Colonic mucosa (tissue), 4 donors: ENCODE measurements around the gene EHD2. TPM values are rescaled to one million over a fixed set of nuclear protein-coding genes. Genes with fewer than 3 reads are reported as not detected.

Experiments used
- DNase-seq: peaks from one replicate; pipeline ENCODE4 v3.0.0-alpha.2; 2020
- H3K27ac ChIP-seq: fragments of 200-600 bp; one replicate; pipeline ENCODE4 v1.8.0; 2021
- H3K27me3 ChIP-seq: fragments of 200-600 bp; one replicate; pipeline ENCODE4 v1.8.0; 2021
- H3K36me3 ChIP-seq: fragments of 200-600 bp; one replicate; pipeline ENCODE4 v1.8.0; 2021
- H3K4me1 ChIP-seq: fragments of 200-600 bp; one replicate; pipeline ENCODE4 v1.8.0; 2021; ENCODE audit warnings: mild to moderate bottlenecking
- H3K4me3 ChIP-seq: fragments of 200-600 bp; one replicate; pipeline ENCODE4 v1.8.0; 2021
- H3K9ac ChIP-seq, 2 donors: one replicate each; pipeline ENCODE4 v1.7.0; 2013; ENCODE audit warnings: control low read depth in 2 of 2, low read depth in 2 of 2, low read length in 2 of 2
- H3K9me3 ChIP-seq: fragments of 200-600 bp; one replicate; pipeline ENCODE4 v1.8.0; 2021
- intact Hi-C: fragments of 100-400 bp; cut with DNase I; formaldehyde crosslinking; loops from one replicate; pipeline ENCODE4 v1.14.1; 2022
- total RNA-seq, 2 donors: library from RNA; stranded (reverse); fragmentation: NEBNext Ultra II Directional in 1 of 2; extraction: Animal tissue kit (Norgen Biotek cat#: 25700) in 1 of 2; gene quantifications; one replicate each; pipeline ENCODE4 v1.2.1, GENCODE V29; 2021
- TF ChIP-seq, protein P1 (sequence below): fragments of 200-600 bp; IDR thresholded peaks from one replicate; pipeline ENCODE4 v1.8.0; 2022; ENCODE audit warnings: antibody characterized with exemption, mild to moderate bottlenecking
- donor health status: healthy.
- donor health status: DM: no; HTN: no; CAD: no.
- donor health status: DM: no; HTN: no; CAD: no.

EHD2 gene
- total RNA-seq, 2 donors from 2014 or later = 10.9 to 33.7 TPM

DNA sequence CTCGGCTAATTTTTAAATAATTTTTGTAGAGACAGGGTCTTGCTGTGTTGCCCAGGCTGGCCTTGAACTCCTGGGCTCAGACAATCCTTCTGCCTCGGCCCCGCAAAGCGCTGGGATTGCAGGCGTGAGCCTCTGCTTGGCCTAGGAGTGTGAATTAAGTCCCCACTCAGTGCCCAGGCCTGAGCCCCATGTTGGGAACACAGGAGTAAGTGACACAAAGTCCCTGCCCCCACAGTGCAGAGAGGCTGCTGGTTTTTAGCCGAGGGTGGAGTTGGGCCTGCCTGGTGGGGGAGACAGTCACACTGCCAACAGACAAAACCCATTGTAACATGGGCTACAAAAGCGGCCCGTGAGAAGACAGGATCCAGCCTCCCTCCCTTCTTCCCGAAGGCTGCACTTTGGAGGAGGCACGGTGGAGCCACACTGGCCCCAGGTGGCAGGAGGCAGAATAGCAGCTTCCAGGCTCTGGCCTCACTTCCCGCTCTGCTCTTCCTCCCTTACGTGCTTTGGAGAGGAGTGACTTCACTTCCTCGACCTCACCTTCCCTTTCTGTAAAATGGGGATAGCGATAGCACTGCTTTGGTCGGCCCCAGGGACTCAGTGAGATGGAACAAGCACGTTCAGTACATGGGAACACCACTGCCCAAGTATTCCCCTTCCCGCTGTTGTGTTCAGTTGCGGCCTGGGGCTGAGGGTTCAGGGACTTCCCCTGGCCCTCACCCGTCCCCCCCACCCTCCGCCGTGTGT, 15.2 kb upstream of the EHD2 start:
- H3K9me3 ChIP-seq = no peaks in the 10 kb centered on the region
- no peak overlapping the region for H3K4me3 ChIP-seq
- intact Hi-C loops = loop anchor here (5.0 to 10.0 kb wide), 2 partner anchors 91 to 183 kb away; partner anchors contain the start of genes BICRA and NAPA
- H3K4me1 ChIP-seq = no peaks in the 10 kb centered on the region
- H3K36me3 ChIP-seq = peaks cover 8% of the 10 kb centered on the region
- TF ChIP-seq, protein P1, sequence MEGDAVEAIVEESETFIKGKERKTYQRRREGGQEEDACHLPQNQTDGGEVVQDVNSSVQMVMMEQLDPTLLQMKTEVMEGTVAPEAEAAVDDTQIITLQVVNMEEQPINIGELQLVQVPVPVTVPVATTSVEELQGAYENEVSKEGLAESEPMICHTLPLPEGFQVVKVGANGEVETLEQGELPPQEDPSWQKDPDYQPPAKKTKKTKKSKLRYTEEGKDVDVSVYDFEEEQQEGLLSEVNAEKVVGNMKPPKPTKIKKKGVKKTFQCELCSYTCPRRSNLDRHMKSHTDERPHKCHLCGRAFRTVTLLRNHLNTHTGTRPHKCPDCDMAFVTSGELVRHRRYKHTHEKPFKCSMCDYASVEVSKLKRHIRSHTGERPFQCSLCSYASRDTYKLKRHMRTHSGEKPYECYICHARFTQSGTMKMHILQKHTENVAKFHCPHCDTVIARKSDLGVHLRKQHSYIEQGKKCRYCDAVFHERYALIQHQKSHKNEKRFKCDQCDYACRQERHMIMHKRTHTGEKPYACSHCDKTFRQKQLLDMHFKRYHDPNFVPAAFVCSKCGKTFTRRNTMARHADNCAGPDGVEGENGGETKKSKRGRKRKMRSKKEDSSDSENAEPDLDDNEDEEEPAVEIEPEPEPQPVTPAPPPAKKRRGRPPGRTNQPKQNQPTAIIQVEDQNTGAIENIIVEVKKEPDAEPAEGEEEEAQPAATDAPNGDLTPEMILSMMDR = peak; percentile 96
- H3K9ac ChIP-seq = no peak overlapping the region
- peak; percentile 74 for DNase-seq
- no peaks in the 10 kb centered on the region for H3K27me3 ChIP-seq
- no peak overlapping the region for H3K27ac ChIP-seq

DNA sequence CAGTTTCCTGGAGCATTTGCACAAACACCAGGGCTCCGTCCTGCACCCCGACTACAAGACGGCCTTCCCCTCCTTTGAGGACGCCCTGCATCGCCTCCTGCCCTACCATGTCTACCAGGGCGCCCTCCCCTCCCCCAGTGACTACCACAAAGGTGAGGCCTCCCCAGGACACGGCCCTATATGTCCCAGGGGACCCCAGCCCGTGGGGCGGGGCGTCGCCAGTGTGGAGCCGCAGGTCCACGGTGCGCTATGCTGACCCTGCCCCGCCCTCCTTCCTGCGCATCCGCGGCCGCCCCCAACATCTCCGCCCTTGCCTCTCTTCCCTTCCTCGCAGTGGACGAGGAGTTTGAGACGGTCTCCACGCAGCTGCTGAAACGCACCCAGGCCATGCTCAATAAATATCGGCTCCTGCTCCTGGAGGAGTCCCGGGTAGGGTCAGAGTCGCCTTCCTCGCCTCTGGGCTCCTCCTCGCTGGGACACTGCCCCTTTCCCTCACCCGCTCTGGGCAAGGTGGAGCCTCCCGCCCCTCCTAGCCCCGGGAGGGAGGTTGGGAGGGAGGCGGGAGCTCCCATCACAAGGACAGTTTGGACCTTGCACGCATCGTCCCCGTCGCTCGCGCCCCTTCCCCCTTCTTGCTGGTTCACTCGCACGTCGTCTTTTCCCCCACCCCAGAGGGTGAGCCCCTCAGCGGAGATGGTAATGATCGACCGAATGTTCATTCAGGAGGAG, 14.4 kb upstream of the EHD2 start:
- TF ChIP-seq, protein P1 = no peak
- Histone ChIP-seq H3K9me3 (no peaks in the 10 kb centered on the region), H3K4me1 (no peaks in the 10 kb centered on the region), H3K36me3 (peaks cover 8% of the 10 kb centered on the region), H3K9ac (no peak overlapping the region), H3K27ac (no peak overlapping the region), H3K27me3 (no peaks in the 10 kb centered on the region), H3K4me3 (no peak overlapping the region)
- intact Hi-C loops = loop anchor here (5.0 to 10.0 kb wide), 2 partner anchors 91 to 184 kb away; partner anchors contain the start of genes BICRA and NAPA
- DNase-seq = no peak

DNA sequence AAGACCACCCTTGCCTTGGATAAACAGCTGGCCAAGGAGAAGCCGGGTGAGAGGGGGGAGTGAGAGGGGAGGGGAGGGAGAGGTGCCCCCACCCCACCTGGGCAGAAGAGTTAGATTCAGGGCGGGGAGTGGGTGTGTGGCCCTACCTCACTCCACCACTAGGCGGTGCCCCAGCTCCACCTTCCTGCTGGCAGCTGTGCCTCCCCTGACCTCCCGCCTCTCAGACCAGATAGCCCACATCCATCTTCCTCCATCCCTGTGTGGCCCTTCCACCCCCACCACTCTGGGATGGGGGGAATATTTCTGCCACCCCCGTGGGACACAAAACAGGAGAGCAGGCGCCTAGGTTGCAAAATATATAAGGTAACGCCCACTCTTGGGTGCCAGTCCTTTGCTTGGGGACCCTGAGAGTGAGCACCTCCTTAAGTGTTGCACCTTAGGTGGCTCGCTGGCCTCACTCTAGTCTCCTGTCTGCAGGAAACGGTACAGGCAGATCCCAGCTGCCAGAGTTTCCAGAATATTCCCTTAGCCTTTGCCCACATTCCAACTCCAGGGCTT, 13.8 kb upstream of the EHD2 start:
- no peak overlapping the region for H3K4me3 ChIP-seq
- no peak overlapping the region for H3K27ac ChIP-seq
- no peaks in the 10 kb centered on the region for H3K27me3 ChIP-seq
- H3K9ac ChIP-seq = no peak overlapping the region
- no peaks in the 10 kb centered on the region for H3K9me3 ChIP-seq
- peaks cover 8% of the 10 kb centered on the region for H3K36me3 ChIP-seq
- DNase-seq = peak; percentile 43
- H3K4me1 ChIP-seq = no peaks in the 10 kb centered on the region
- intact Hi-C loops = loop anchor here (5.0 to 10.0 kb wide), 2 partner anchors 92 to 185 kb away; partner anchors contain the start of genes BICRA and NAPA
- TF ChIP-seq, protein P1 = peak; percentile 66

DNA sequence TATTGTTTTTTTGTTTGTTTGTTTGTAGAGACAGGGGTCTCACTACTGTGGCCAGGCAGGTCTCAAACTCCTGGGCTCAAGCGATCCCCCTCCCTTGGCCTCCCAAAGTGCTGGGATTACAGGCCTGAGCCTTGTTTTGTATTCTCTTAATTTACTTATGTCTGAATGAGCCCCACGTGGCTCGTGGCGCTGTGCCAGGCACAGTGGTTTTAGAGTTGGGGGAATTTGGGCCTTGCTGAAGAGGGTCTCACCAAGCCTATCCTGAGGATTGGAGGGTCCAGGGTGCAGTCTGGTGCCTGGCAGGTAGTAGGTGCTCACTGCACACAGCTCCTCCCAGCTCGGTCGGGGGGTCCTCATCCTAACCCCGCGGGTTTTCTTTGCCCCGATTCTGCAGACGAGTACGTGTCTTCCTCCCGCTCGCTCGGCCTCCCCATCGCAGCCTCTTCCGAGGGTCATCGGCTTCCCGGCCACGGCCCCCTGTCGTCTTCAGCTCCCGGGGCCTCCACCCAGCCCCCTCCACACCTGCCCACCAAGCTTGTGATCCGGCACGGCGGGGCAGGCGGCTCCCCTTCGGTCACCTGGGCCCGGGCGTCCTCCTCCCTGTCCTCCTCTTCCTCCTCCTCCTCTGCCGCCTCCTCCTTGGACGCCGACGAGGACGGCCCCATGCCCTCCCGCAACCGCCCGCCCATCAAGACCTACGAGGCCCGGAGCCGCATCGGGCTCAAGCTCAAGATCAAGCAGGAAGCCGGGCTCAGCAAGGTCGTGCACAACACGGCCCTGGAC, 12.1 kb upstream of the EHD2 start:
- intact Hi-C loops = no loop called here

More for the DNA sequence above, 12.1 kb upstream of the EHD2 start:
- Histone ChIP-seq H3K36me3 (peaks cover 8% of the 10 kb centered on the region), H3K27me3 (no peaks in the 10 kb centered on the region), H3K4me1 (no peaks in the 10 kb centered on the region), H3K9me3 (no peaks in the 10 kb centered on the region), H3K4me3 (no peak overlapping the region), H3K9ac (no peak overlapping the region), H3K27ac (no peak overlapping the region)
- no peak for DNase-seq
- TF ChIP-seq, protein P1 = no peak
